ENCODE results near the gene GAB2.
A peak's percentile ranks its signal among the peaks of the same experiment; 100 is the strongest.
"Not testable (repeated sequence)": the region's sequence is repeated elsewhere in the genome, so short reads cannot be mapped to it uniquely, and the experiment has no call there.

GAB2 gene

DNA sequence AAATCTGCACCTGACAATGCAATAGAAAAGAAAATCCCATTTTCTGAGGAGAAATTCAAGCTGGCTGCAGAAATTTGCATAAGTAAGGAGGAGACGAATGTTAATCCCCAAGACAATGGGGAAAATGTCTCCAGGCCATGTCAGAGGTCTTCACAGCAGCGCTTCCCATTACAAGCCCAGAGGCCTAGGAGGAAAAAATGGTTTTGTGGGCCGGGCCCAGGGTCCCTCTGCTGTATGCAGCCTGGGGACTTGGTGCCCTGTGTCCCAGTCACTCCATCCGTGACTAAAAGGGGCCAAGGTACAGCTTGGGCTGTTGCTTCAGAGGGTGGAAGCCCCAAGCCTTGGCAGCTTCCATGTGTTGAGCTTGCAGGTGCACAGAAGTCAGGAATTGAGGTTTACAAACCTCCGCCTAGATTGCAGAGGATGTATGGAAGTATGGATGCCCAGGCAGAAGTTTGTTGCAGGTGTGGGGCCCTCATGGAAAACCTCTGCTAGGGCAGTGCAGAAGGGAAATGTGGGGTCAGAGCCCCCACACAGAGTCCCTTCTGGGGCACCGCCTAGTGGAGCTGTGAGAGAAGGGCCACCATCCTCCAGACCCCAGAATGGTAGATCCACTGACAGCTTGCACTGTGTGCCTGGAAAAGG lies 144.9 kb downstream of the GAB2 start:
- not testable (repeated sequence) for DNase-seq

DNA sequence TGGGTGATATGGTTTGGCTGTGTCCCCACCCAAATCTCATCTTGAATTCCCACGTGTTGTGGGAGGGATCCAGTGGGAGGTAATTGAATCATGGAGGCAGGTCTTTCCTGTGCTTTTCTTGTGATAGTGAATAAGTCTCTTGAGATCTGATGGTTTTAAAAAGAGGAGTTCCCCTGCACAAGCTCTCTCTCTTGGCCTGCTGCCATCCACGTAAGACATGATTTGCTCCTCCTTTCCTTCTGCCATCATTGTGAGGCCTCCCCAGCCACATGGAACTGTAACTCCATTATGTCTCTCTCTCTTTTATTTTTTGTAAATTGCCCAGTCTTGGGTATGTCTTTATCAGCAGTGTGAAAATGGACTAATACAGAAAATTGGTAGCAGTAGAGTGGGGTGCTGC lies 145.8 kb downstream of the GAB2 start:
- not testable (repeated sequence) for DNase-seq

DNA sequence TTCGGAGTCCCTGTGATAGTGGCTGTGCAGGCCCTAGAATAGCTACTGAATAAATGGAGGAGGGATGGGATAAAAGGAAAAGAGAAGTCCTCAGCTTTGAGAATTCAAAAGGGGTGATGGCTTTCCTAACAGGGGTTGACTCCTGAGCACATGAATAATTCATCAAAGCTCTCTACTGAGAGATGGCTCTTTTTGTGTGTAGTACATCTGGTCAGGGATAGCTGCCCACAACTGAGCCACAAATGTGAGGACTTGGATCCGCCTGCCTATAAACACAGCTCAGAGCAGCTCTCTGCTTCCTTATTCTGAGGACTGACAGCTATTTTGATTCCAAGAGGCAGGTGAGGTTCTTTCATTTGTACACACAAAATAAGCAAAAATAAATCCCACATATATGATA lies 146.6 kb downstream of the GAB2 start:
- DNase-seq = peak in 1 of 3 experiments; percentile 79

DNA sequence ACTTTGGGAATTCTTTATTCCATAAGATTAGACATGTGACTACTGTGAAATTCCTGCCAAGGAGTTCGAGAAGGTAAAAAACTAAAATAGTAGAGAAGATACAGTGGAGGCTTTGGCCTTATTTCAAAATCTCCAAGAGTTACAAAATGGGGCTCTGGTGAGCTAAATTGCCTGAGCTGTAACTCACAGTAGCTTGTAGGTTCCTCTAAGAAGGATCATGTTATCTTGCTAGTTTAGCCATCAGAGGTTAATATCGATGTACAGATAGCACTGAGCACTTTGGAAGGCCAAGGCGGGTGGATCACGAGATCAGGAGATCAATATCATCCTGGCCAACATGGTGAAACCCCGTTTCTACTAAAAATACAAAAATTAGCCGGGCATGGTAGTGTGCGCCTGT lies 147.8 kb downstream of the GAB2 start:
- no peak for DNase-seq

DNA sequence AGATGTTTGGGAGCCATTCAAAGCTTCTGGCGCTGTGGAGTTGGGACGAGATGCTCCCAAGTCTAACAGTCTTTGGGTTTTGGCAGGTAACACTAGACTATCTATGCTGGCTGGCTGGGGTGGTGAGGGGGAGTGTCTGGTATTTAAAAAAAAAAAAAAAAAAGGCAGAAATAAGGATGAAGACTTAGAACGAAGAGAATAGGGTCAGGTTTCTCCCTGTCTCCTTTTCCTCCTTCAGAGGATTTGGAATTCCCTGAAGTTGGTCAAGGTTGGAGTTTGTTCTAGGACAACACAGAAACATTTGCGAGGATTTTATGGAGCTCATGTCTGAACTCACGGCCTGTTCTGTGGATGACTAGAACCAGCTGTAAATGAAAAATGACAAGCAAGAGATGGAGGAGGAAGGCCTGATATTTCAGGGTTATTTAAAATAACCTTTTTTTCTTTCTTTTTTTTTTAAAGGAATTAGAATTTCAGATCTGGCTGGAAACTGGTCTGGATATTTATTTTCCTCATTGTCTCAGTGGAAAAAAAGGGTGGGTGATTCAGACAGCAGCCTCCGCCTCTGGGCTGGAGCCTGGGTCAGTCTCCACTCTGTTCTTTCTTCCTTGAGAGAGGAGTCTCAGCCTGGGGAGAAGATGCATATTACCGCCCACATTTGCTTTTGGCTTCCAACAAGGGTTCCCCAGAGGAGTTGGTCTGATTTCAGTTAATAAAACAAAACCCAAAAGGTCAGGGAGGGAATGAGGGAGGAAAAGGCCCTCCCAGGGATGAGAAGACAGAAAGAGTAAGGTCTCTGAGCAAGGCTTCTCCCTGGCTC lies 148.8 kb downstream of the GAB2 start:
- DNase-seq = no peak

DNA sequence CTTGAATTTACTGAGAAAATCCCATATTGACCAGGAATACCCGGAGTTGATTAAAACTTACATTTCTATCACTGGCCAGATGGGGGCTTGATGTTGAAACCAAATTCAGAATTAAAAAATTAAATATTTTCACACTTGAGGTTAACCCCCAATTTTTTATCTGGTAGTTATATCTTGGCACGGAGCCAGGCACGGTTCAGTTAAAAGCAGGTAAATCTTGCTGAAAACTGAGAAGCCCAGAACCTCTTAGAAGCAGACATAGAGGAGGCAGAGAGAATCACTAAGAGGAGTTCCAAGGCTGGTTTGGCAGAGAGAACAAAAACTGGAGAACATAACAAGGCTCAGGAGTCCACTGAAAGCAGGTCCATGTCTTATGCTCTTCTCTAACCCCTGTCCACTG lies 151.2 kb downstream of the GAB2 start:
- DNase-seq = peak in 1 of 3 experiments; percentile 34

DNA sequence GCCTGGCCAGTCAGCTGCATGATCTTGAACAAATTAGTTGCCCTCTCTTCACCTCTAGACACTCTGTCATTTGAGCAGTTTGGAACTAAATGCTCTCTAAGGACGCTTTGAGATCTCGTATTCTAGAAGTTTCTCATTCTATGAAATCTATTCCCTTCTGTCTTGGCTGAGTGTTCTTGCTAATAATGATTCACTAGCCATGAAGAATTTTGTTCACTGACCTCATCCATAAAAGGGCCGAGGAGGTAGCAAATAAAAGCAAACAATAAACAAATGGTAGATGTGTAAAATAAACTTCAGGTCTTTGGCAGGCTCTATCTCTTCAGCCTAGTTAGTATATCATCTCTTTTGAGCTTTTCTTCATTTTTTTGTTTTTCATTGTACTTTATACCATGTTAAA lies 152.3 kb downstream of the GAB2 start:
- no peak for DNase-seq

DNA sequence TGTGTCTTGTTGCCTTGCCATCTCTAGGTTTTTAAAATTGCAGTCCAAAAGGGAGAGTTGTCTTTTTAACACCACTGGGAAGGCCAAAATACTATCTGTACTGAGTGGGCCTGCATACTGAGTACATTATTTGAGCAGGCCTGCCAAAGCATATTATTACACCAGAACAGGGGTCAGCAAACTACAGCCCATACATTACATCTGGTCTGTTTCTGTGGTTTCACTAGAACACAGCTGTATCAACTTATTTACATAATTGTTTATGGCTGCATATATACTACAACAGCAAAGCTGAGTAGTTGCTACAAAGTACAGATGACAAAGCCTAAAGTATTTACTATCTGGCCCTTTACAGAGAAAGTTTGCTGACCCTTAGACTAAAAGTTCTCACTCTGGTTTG lies 154.9 kb downstream of the GAB2 start:
- DNase-seq = no peak

DNA sequence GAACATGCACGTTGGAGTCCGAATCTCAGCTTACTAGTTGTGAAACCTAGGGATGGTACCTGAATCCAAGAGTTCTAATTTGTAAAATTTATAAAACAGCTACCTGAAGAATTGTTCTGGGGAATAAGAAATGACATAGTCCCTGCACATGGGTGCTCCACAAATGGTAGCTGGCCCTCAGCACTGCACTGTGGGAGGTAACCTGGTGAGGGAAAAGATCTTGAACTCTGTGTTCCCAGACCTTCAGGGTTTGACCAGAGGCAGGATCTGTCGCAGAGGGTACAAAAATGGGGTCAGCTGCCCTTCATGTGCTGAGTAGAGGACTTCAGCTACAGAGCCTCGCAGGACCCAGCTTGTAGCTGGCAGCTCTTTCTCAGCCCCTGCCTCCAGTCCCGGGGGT lies 155.4 kb downstream of the GAB2 start:
- no peak for DNase-seq

DNA sequence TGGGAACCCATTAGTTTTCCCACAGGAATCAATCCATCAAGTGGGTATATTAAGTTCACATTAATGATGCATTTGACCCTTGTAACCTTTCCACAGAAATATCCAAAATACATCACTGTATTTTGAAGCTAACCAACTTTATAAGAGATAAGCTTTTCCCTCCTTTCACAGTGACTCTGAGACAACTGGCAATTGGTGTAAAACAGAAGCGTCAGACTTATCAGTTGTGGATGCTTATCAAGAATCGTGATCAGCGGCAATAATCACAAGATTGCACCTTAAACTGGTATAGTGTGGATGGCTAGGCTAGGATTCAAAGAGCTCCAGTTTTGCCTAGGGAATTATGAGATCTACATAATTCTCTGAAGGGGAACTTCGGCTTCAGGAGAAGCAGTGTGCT lies 155.8 kb downstream of the GAB2 start:
- DNase-seq = no peak

DNA sequence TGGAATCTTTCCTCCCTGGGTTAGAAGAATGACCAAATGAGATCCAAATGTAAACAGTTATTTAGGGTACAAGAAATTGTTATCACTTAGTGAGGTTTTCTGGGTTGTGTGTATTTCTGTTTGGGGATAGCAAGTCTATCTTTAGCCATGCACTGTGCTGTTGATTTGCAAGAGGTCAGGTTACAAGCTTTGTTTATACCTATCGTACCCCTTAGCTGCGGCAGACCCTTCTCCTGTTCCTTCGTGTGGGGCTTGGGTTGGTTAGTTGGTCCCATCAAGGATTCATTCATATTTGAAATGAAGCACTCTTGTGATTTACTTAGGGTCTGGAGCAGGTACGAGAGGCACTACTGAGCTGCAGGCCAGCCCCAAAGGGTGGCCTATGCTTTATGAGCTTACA lies 156.3 kb downstream of the GAB2 start:
- DNase-seq = peak in 1 of 3 experiments; percentile 16

DNA sequence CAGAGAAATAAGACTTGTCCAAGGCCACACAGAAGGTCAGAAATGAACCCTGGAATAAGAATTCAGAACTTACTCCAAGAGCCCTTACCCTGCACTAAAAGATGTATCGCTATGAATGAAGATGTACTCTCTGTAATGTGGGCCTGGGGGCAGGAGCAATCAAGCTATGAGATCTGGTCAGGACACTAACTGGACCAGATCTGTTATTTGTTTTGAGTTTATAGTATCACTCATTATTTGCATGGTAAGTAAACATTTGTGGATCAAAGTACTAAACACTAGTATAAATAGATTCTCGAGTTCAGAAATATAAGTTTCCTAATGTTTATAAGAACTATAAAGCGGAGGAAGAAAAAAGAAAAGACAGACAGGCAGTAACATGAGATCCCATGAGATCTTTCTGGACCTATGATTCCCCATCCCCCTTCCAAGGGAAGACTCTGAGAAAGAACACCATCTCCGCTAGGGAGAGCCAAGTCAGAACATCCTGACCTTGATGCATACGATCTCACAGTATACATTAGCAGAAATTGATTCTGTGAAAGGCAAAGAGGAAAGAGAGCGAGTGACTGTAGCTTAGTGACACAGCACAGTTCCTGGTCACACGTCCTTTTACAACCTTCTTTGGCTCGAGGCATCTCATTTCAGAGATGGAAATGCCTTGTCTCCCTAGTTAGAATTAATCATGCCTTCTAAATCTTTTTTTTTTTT lies 157.7 kb downstream of the GAB2 start:
- no peak for DNase-seq

DNA sequence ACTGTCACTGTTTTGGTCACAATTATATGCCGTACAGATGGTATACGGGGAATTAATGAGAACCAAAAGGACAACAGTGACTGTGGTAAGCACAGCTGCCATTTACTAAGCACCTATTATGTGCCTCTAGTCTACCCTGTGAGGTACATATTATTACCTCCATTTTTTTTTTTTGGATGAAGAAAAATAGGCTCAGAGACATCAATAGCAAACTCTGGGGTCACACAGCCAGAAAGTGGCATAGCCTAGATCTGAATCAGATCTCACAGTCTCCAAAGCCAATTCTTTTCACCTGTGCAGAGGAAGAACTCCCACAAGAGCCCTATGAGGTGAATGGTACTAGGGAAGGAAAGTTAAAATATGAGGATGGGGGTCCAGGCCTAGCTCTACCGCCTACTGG lies 160.0 kb downstream of the GAB2 start:
- DNase-seq = no peak

DNA sequence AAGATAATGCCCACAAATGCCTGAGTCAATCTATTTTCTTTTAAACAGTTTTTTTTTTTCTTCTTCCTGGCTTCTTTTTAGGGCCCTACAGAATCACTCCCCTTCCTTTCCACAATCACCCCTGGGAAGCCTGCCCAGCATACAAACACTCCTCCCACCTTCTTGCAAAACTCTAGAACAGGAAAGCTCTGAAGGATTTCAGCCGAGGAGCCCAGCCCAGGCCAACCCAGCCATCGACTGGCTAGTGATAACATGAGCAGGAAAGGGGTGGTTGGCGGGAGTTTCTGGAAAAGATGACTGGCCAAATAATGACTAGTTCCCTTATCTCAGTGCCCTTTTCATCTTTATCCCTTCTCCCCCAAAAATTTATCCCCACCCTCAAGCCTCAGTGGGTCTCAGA lies 160.7 kb downstream of the GAB2 start:
- no peak for DNase-seq

DNA sequence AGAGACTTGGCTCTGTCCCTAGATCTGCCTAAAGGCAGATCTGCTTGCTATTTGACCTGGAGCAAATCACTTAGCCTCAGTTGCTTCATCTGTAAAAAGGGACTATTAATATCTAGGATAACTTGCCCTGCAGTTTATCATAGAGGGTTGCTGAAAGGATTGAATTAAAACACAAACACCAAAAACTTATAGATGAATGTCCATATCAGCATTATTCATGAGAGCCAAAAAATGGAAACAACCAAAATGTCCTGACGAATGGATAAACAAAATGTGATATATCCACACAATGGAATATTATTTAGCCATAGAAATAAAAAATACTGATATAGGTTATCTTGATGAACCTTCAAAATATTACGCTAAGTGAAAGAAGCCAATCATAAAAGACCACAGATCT lies 161.7 kb downstream of the GAB2 start:
- no peak for DNase-seq

DNA sequence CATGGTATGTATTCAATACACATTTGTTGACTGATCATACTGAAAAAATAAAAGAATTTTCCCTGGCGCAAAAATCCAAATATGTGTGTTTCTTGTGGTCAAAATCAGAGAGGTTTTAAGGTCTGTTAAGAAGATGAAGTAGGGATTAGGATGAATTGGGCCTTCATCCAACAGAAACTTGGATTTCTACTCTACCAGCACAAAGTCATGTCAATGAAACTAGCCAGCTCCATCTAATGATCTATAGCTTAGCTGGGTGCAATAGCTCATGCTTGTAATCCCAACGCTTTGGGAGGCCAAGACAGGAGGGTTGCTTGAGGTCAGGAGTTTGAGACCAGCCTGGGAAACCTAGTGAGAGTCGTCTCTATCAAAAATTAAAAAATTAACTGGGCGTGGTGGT lies 163.4 kb downstream of the GAB2 start:
- DNase-seq = no peak

DNA sequence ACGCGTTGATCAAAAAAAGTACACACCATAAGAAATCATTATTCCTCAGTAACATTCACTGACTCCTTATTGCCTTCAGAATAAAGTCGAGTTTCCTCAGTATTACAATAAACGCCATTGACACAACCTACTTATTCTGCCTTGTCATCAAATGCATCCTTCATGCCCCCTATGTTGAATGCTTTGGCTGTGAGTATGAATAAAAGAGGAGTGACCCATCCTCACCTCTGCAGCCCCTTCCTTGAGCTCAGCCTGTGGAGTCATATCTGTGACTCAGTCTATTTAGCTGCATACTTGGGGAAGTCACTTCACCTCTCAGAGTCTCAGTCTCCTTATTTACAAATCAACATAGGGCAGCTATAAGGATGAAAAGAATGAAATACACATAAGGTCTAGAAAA lies 163.8 kb downstream of the GAB2 start:
- DNase-seq = no peak

DNA sequence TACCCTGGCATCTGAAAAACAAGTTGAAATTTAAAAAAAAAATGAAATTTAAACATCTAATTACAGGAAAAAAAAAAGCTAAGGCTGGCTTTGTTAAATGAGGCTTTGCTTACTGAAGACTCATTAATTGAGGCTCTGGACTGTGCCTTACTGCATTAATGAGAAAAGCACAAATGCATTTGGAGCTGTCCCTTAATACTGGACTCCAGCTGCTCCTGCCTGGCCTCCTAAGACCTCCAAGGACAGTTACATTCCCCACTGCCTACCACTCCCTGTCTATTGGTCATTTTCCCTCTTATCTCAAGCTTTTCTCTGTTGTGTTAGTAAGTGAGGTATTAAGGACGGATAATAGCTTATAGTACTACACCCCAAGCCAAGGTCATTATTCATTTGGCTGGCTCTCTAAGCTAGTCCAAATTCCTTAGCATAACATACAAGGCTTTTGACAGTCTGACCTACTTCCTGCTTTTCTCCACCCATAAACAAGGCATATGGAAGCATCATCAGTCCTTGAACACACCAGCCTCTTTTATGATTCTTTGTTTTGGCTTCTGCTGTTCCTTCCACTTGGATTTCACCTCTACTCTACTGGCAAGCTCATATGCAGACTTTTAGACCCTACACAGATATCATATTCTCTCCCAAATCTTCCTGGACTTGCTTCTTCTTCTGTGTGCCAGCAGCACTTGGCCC lies 166.4 kb downstream of the GAB2 start:
- DNase-seq = no peak

DNA sequence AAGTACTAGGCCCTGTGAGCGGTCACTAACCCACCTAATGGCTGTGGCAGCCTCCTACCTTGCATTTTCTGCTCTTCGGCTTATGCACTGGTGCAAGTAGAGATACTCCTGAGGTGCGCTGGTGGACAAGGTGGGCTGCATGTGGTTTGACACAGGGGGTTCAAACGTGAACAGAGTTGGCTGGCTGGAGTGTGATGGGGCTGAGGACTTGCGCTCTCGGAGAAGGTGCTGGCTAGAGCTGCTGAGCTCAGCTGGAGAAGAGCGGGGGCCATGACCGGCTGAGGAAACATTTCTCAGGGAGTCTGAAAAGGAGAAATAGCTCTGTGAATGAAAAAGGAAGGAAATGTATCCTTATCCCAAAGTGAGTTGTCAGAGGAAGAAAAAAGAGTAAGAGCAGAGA lies 167.5 kb downstream of the GAB2 start:
- DNase-seq = no peak

DNA sequence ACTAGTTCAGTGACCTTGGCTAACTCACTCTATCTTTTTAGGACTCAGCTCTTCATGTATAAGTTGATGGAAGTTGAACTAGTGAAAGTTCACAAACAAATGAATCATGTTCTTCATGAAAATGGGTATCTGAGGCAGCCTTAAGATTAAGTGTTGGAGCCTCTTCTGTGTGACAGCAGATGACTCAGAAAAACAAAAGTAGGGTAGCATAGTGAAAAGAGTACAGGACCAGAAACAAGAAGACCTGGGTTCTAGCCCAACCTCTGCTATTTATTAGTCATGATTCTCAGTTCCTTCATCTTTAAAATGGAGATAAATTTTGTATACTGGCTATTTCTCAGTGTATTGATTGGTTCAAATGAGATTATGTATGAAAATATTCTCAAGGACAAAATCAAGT lies 168.7 kb downstream of the GAB2 start:
- DNase-seq = no peak

DNA sequence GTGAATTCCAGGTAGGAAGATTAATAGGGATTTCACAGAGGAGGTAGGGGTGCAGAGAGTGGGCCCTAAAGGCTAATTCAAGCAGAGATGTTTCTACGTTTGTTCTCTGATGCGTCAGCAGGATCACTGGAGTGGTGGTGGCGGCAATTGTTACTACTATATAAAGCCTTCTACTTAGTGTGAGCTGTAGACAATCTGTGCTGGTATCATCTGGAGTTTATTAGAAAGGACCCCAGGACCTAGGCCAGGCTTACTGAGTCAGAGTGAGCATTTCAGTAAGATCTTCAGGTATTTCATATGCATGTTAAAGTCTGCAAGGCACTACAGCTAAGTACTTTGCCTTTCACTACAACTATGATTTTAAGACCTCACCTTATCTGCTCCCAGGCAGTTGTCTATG lies 169.4 kb downstream of the GAB2 start:
- DNase-seq = no peak

DNA sequence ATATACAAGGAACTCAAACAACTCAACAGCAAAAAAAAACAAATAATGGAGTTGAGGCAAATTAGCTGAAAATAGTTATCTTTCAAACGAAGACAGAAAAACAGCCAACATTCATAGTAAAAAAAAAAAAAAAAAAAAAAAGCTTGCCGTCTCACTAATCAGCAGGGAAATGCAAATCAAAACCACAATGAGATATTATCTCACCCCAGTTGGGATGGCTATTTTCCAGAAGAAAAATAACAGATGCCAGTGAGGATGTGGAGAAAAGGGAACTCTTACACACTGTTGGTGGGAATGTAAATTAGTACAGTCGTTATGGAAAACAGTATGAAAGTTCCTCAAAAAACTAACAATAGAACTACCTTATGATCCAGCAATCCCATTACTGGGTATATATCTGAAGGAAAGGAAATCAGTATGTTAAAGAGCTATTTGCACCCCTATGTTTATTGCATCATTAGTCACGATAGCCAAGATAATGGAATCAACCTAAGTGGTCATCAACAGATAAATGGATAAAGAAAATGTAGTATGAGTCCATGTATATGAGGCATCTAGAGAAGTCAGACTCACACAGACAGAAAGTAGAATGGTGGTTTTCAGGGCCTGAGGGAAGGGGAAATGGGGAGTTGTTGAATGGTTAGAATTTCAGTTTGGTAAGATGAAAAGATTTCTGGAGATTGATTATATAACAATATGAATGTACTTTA lies 172.9 kb downstream of the GAB2 start:
- no peak for DNase-seq

DNA sequence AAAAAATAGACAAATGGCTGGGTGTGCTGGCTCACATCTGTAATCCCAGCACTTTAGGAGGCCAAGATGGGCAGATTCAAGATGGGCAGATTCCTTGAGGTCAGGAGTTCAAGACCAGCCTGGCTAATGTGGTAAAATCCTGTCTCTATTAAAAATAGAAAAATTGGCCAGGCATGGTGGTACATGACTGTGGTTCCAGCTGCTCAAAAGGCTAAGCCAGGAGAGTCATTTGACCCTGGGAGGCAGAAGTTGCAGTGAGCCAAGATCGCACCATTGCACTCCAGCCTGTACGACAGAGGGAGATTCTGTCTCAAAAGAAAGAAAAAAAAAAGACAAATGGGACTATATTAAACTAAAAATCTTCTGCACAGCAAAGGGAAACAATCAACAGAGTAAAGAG lies 173.5 kb downstream of the GAB2 start:
- DNase-seq = no peak

All from NCI-H1417 (cell line).